DLD1 (cell line): ENCODE data around the gene HSD17B1.
"Not testable (repeated sequence)": the region's sequence is repeated elsewhere in the genome, so short reads cannot be mapped to it uniquely, and the experiment has no call there.

ENCODE experiments used
- in situ Hi-C: cut with HindIII; loops from 2 replicates; pipeline ENCODE4 v1.10.0; 2017; ENCODE audit warnings: low sequenced_read_pairs

Gene HSD17B1

DNA sequence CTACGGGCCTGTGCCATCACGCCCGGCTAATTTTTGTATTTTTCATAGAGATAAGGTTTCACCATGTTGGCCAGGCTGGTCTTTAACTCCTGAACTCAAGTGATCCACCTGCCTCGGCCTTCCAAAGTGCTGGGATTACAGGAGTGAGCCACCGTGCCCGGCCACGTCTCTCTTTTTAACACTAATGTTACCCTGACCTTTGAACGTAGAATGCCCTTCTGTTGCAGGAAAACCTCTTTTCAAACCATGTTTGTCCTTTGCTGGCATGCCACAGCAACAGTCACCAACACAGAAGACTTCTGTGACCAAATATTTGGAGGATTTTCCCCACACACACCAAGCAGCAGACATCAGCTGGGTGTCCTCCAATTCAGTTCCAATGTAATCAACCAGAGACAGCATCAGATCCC is 7.8 kb upstream of the HSD17B1 start:
- in situ Hi-C loops: no loop called here

DNA sequence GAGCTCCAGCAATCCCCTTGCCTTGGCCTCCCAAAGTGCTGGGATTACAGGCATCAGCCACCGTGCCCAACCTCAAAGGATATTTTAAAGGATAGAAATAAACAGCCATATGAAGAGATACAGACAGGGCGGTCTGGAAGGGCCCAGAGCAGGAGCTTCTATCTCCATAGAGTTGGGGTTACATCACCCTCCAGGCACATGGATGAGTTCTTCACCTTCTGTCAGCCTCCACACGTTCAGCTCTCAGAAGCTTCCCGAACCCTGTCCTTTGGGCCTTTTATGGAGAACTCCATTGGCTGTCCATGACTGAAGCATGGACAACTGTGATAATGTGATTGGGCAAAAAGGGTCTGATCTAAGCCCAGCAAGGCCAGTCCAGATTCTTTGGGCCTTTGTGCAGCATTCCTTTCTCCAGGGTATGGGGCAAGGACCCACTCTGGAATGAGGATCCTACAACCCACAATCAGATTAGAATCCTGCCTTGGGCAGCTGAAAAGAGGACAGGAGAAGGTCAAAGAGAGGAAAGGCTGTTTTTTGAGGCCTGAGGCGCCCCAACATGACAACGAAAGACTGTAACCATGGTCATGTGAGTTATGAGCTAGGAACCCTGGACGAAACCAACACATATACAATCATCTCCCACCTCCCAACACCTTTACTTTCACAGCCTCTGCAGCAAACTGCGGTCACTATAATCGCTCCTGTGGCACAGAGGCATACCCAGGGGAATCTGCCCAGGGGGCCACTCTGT is 6.8 kb upstream of the HSD17B1 start:
- in situ Hi-C loops: not testable (repeated sequence)

DNA sequence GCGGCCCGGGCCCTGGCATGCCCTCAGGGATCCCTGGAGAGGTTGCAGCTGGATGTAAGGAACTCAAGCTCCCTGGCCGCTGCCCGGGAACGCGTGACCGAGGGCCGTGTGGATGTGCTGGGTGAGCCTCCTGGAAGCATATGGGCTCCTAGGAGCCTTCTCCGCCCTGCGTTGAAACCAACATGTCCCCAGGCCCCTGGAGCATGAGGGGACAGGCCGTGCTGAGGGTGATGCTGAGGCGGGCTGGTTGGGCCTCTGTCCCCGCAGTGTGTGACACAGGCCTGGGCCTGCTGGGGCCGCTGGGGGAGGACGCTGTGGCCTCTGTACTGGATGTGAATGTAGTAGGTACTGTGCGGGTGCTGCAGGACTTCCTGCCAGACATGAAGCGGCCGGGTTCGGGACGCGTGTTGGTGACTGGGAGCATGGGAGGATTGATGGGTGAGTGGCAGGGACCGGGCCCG is 5.7 kb upstream of the HSD17B1 start:
- in situ Hi-C loops: no loop called here

DNA sequence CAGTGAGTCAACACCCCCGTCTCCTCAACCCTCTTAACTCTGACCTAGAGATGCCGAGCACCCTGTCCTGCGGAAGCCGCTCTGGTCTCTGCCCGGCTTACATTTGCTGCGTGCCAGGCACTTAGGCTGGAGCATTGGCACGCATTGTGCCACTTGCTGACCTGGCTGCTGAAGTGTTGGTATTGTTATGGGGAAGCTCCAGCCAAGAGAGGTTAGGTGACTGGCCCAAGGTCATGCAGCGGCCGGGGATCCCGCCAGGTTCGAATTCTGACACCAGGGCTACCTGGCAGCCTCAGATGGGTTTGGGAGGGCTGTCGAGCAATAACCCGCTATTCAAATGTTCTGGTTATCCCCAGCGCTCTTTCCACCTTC is 5.0 kb upstream of the HSD17B1 start:
- in situ Hi-C loops: no loop called here

DNA sequence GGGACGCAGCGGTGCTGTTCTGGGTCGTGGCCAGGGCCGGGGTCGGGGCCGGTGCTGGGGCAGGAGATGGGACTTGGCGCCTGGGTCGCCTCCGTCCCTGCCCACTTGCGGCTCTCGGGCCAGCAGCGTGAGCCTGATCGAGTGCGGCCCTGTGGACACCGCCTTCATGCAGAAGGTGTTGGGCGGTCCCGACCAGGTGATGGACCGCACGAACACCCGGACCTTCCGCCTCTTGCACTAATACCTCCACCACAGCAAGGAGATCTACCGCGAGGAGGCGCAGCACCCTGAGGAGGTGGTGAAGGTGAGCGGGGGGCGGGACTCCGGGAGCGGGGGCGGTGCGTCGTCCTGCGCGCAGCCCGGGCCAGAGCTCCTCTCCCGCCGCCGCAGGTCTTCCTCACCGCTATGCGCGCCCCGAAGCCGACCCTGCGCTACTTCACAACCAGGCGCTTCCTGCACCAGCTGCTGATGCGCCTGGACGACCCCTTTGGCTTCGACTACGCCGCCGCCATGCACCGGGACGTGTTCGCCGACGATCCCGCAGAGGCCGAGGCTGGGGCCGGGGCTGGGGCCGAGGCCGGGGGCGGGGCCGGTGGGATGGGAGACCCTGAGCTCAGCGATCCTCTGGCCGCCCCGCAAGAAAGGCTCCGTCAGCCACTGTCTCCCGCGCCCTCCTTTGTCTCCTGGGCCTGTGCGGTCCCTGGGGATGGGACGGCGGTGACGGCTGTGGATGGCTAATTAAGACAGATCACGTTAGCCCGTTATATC is 4.5 kb upstream of the HSD17B1 start:
- in situ Hi-C loops: no loop called here

DNA sequence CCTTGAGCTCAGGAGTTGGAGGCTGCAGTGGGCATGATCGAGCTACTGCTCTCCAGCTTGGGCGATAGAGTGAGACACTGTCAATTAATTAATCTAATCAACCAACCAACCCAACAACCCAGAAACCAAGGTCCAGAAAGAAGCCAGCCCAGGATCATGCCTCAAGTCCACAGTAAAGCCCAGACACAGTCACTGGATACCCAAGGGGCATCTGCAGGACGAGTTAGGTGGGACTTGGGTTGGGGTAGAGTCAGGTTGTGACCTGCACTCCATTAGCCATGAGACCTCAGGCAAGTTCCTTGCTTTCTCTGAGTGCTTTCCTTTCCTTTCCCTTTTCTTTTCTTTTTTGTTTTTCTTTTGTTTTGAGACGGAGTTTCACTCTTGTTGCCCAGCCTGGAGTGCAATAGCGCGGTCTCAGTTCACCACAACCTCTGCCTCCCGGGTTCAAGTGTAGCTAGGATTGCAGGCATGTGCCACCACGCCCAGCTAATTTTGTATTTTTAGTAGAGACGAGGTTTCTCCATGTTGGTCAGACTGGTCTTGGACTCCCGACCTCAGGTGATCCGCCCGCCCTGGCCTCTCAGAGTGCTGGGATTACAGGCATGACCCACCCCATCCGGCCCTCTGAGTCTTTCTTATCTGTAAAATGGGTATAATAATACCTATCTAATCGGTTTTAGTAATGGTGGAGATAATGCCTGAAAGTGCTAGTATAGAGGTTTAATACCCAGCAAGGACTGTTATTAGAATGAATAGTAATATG is 3.5 kb upstream of the HSD17B1 start:
- in situ Hi-C loops: no loop called here

DNA sequence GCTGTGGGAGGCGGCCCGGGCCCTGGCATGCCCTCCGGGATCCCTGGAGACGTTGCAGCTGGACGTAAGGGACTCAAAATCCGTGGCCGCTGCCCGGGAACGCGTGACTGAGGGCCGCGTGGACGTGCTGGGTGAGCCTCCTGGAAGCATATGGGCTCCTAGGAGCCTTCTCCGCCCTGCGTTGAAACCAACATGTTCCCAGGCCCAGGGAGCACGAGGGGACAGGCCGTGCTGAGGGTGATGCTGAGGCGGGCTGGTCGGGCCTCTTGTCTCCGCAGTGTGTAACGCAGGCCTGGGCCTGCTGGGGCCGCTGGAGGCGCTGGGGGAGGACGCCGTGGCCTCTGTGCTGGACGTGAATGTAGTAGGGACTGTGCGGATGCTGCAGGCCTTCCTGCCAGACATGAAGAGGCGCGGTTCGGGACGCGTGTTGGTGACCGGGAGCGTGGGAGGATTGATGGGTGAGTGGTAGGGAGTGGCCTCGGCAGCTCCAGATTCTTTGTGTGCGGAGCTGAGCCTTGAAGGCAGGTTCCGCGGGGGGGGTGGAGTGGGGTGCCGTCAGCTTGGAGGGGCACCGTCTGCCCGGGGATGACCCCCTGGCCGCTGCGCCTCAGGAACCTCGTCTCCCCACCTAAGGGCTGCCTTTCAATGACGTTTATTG is 567 bp downstream of the HSD17B1 start:
- in situ Hi-C loops: no loop called here

DNA sequence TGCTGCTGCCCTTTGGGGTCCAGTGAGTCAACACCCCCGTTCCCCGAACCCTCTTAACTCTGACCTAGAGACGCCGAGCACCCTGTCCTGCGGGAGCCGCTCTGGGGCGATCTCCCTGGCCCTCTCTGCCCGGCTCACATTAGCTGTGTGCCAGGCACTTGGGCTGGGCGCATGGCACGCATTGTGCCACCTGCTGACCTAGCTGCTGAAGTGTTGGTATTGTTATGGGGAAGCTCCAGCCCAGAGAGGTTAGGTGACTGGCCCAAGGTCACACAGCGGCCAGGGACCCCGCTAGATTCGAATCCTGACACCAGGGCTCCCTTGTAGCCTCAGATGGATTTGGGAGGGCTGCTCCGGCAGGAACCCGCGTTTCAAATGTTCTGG is 1.1 kb downstream of the HSD17B1 start:
- in situ Hi-C loops: no loop called here

DNA sequence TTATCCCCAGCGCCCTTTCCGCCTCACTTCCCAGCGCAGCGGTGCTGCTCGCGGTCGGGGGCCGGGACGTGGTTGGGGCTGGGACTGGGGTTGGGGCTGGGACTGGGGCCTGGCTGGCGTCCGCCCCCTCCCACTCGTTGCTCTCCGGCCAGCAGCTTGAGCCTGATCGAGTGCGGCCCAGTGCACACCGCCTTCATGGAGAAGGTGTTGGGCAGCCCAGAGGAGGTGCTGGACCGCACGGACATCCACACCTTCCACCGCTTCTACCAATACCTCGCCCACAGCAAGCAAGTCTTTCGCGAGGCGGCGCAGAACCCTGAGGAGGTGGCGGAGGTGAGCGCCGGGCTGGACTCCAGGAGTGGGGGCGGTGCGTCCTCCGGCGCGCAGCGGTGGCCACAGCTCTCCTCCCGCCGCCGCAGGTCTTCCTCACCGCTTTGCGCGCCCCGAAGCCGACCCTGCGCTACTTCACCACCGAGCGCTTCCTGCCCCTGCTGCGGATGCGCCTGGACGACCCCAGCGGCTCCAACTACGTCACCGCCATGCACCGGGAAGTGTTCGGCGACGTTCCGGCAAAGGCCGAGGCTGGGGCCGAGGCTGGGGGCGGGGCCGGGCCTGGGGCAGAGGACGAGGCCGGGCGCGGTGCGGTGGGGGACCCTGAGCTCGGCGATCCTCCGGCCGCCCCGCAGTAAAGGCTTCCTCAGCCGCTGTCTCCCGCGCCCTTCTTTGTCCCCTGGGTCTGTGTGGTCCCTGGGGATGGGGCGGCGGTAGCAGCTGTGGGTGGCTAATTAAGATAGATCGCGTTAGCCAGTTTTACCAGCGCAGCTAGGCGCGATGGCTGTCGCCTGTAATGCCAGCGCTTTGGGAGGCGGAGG is 1.8 kb downstream of the HSD17B1 start:
- in situ Hi-C loops: no loop called here

DNA sequence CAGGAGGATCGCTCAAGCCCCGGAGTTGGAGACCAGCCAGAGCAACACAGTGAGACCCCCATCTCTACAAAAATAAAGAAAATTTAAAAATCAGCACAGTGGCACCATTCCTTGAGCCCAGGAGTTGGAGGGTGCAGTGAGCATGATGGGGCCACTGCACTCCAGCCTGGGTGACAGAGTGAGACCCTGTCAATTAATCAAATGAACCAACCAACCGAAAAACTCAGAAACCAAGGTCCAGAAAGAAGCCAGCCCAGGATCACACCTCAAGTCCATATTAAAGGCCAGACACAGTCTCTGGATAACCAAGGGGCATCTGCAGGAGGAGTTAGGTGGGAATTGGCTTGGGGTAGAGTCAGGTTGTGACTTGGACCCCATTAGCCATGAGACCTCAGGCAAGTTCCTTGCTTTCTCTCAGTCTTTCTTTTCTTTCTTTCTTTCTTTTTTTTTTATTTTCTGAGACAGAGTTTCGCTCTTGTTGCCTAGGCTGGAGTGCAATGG is 2.4 kb downstream of the HSD17B1 start:
- in situ Hi-C loops: no loop called here

DNA sequence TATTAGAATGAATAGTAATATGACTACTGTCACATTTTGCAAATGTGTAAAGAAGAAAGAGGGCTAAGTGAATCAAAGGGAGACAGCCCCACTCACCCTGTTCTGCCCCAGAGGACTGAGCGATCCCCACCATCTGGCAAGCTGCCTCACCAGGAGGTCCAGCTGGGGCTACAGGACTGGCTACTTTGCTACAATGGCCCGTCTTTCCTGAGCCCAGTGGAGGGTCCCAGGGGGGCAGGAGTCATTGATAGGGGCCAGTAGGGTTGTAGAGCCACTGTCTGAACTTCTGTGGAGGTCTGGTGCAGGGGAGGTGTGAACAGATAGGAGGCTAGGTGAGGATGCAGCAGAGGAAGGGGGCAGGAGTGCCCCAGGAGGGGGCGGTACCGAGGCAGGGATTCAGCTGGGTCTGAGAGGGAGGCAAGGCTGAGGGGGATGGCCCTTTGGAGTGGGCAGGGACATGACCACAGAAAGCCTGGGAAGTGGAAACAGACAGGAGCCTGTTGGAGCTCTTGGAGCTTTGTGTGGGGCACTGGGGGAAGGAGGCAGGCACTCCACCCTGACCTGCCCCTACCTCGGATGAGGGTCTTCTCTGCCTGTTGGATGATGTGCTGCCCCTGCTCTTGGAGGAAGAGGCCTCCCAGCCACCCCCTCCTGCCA is 3.4 kb downstream of the HSD17B1 start:
- in situ Hi-C loops: not testable (repeated sequence)

DNA sequence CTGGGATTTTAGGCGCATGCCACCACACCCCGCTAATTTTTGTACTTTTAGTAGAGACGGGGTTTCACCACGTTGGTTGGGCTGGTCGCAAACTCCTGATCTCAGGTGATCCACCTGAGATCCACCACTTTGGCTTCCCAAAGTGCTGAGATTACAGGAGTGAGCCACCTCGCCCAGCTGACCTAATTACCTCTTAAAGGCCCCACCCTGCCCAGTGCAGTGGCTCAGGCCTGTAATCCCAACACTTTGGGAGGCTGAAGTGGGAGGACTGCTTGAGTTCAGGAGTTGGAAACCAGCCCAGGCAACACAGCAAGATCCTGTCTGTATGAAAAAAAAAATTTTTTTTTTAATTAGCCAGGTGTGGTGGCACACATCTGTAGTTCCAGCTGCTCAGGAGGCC is 6.4 kb downstream of the HSD17B1 start:
- in situ Hi-C loops: no loop called here

DNA sequence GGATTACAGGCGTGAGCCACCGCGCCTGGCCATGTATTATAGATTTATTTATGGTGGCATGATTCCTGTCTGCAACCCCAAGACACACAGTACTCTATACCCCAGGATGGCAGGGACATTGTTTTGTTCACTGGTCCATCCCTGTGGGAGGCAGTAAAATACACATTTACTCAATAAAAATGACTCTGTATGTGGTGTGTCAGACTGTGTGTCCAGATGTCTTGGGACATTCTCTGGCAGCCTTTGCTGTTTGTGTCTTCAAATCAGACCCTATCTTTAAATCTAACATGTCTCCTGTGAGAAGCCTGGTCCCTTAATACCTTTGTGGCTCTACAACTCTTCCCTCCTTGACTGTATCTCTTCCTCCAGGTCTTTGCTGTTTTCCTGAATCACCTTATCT is 7.5 kb downstream of the HSD17B1 start:
- in situ Hi-C loops: no loop called here

DNA sequence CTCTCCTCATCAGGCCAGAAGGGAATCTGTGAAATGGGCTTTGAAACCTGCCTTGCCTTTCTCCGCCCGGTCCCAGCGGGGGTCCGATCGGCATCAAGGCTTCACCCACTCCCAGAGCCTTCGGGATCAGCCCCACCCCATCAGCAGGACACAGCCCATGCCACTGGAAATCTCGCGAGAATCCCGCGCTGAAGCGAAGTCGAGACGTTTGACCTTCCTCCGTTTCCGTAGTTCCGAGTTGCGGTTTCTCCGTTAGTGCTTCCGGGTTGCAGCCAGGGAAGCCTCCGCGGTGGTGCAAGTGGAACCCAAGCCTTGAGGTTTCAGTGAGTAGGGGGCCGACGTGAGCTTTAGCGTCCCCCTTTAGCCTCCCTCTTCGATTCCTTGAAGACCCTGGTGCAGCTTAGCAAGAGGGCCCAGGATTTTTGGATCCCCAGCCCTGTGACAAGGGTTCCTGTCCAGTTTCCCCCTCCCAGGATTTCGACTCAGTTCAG is 9.2 kb downstream of the HSD17B1 start, which contains the start of gene COASY:
Gene COASY, plus strand, starts transcription at position 252 of the 491 bp plus-strand sequence. CDS start 475 bp downstream, outside the sequence.
- in situ Hi-C loops: no loop called here

DNA sequence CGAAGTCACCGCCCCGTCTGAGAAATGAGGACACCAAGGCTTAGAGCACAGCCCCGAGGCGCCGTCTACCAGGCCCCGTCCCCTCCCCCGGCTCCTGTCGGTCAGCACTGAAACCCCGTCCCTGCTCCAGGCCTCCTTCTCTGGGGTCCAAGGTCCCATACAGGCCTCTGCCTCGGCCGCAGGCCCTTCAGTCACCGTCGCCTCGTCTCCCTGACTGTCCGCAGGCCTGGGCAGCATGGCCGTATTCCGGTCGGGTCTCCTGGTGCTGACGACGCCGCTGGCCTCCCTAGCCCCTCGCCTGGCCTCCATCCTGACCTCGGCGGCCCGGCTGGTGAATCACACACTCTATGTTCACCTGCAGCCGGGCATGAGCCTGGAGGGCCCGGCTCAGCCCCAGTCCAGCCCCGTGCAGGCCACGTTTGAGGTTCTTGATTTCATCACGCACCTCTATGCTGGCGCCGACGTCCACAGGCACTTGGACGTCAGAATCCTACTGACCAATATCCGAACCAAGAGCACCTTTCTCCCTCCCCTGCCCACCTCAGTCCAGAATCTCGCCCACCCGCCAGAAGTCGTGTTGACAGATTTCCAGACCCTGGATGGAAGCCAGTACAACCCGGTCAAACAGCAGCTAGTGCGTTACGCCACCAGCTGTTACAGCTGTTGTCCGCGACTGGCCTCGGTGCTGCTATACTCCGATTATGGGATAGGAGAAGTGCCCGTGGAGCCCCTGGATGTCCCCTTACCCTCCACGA is 9.8 kb downstream of the HSD17B1 start:
- in situ Hi-C loops: no loop called here

DNA sequence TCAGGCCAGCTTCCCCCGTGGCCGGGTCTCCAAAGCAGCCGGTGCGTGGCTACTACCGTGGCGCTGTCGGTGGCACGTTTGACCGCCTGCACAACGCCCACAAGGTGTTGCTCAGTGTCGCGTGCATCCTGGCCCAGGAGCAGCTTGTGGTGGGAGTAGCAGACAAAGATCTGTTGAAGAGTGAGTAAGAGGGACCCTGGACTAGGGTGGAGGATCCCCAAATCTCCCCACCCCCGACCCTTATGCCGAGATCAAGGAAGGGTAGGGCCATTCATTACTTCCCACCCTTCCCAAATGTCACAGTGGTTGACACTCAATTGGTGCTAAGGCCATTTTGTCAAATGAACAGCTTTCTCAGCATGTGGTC is 10.4 kb downstream of the HSD17B1 start:
- in situ Hi-C loops: no loop called here

DNA sequence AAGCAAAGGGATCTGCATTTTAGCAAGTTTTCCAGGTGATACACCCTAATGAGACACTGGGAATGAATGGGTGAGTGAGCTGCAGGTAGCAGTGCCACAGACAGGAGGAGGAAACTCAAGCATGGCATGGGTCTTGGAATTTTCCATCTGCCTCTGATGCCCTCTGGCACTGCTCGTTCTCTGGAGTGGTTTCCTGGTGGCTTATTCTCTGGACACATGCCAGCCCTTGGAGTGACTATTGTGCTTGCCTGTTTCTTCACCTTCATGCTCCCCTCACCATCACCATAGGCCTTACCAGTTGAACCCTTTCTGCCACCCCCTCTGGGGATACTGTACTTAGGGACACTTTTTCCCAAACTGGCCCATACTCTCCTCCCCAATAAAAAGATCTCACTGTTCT is 10.8 kb downstream of the HSD17B1 start:
- in situ Hi-C loops: no loop called here

DNA sequence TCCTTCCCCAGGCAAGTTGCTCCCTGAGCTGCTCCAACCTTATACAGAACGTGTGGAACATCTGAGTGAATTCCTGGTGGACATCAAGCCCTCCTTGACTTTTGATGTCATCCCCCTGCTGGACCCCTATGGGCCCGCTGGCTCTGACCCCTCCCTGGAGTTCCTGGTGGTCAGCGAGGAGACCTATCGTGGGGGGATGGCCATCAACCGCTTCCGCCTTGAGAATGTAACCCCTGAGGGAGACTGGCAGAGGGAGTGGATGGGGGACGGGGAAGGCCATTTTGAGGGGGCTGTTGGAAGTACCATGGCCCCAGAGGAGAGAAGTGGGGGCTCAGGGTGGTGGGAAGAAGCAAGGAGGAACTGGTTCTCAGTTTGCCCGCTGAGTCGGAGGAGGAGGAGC is 11.2 kb downstream of the HSD17B1 start:
- in situ Hi-C loops: no loop called here
